A673 (cell line): ENCODE results near the gene ATG10. TPM values are rescaled to one million over a fixed set of nuclear protein-coding genes. Genes with fewer than 3 reads are reported as not detected.

Source experiments
- BruUV-seq: library from RNA; stranded (reverse); fragments of 400-500 nt; replicated peaks from 2 replicates; lab custom pipeline; 2021; lab: Mats Ljungman, UMichigan
- CTCF ChIA-PET: fragments of 300-600 bp; sonication (Branson Sonifier 250); formaldehyde crosslinking; loops from one replicate; lab custom pipeline; 2022; ENCODE audit warnings: antibody characterized with exemption; lab: Charles Lee
- POLR2A ChIA-PET: fragments of 300-600 bp; sonication (Branson Sonifier 250); formaldehyde crosslinking; loops from one replicate; lab custom pipeline; 2022; ENCODE audit warnings: antibody characterized with exemption; ENCODE audit not compliant: low non-redundant PET; lab: Charles Lee
- DNase-seq: peaks from one replicate; pipeline ENCODE4 v3.0.0-alpha.2; 2015; ENCODE audit warnings: low spot score
- H3K27ac ChIP-seq: fragments of 200-600 bp; sonication (generic); 2 replicates; pipeline ENCODE4 v1.5.1; 2016; ENCODE audit warnings: mixed run types, low read depth, mild to moderate bottlenecking, mixed read lengths, antibody characterized with exemption, low read length; ENCODE audit not compliant: poor library complexity, severe bottlenecking
- H3K27me3 ChIP-seq: fragments of 200-600 bp; sonication (generic); replicated peaks from 2 replicates; pipeline ENCODE4 v1.6.1; 2017; ENCODE audit warnings: mixed run types, low read depth, mild to moderate bottlenecking, mixed read lengths, antibody characterized with exemption, low read length; ENCODE audit not compliant: insufficient read depth, poor library complexity
- H3K36me3 ChIP-seq: fragments of 200-600 bp; sonication (generic); 2 replicates; pipeline ENCODE4 v1.6.1; 2016; ENCODE audit warnings: mixed run types, mild to moderate bottlenecking, mixed read lengths, antibody characterized with exemption, low read length; ENCODE audit not compliant: insufficient read depth, poor library complexity, severe bottlenecking
- H3K4me1 ChIP-seq: fragments of 200-600 bp; sonication (generic); 2 replicates; pipeline ENCODE4 v1.6.1; 2017; ENCODE audit warnings: mixed run types, mild to moderate bottlenecking, mixed read lengths, antibody characterized with exemption, low read length; ENCODE audit not compliant: insufficient read depth, poor library complexity, severe bottlenecking
- H3K4me3 ChIP-seq: fragments of 200-600 bp; sonication (generic); 2 replicates; pipeline ENCODE4 v1.5.1; 2016; ENCODE audit warnings: low read depth, mixed run types, mild to moderate bottlenecking, mixed read lengths, low read length; ENCODE audit not compliant: poor library complexity, severe bottlenecking
- H3K9me3 ChIP-seq: fragments of 200-600 bp; sonication (generic); 2 replicates; pipeline ENCODE4 v1.6.1; 2016; ENCODE audit warnings: mixed run types, low read depth, mild to moderate bottlenecking, mixed read lengths, antibody characterized with exemption, low read length; ENCODE audit not compliant: poor library complexity, severe bottlenecking
- EZH2 ChIP-seq: fragments of 200-600 bp; sonication (generic); IDR thresholded peaks from 2 replicates; pipeline ENCODE4 v1.6.1; 2017; ENCODE audit warnings: borderline replicate concordance, low read depth, mild to moderate bottlenecking, mixed read lengths, antibody characterized with exemption, low read length; ENCODE audit not compliant: poor library complexity, severe bottlenecking
- intact Hi-C: fragments of 100-400 bp; cut with micrococcal nuclease; formaldehyde crosslinking; loops from one replicate; pipeline ENCODE4 v1.10.0; 2022; ENCODE audit not compliant: unreplicated experiment
- total RNA-seq: library from RNA; stranded (reverse); gene quantifications from 2 replicates; pipeline ENCODE4 v1.2.3, GENCODE V29; 2021
- TF ChIP-seq, protein P1 (sequence below): fragments of 300-800, 200-600 bp; sonication (generic); conservative IDR thresholded peaks from 2 replicates; pipeline ENCODE4 v1.5.1; 2017; ENCODE audit warnings: low read depth, mild to moderate bottlenecking, antibody characterized with exemption, low read length, moderate library complexity, mixed read lengths

The ATG10 gene
- total RNA-seq, 1 experiment from 2014 or later: 17.1 TPM

DNA sequence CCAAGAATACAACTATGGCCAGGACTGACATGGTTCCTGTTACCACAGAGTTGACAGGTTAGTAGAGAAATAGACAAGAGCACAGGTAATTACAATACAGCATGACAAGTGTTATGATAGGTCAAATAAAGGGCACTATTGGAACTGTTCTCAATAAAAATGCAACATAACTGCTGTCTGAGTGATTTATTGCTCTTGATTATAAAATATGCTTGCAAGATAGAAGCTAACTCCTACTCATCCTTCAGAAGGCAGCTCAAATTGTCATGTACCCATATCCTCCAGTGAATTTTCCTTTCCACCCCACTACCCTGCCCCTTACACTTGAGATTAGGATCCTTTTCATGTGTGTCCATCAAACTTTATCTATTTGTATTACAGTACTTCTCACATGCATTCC, 35.1 kb upstream of the ATG10 start:
- Histone ChIP-seq H3K27me3 (no peaks in the 10 kb centered on the region), H3K36me3 (no peaks in the 10 kb centered on the region), H3K27ac (no peak overlapping the region), H3K4me3 (no peak overlapping the region), H3K9me3 (no peaks in the 10 kb centered on the region), H3K4me1 (no peaks in the 10 kb centered on the region)
- BruUV-seq: no TSS peak
- intact Hi-C loops: no loop called here
- DNase-seq: no peak
- CTCF ChIA-PET: no interaction called here
- POLR2A ChIA-PET: no interaction called here
- TF ChIP-seq, protein P1, sequence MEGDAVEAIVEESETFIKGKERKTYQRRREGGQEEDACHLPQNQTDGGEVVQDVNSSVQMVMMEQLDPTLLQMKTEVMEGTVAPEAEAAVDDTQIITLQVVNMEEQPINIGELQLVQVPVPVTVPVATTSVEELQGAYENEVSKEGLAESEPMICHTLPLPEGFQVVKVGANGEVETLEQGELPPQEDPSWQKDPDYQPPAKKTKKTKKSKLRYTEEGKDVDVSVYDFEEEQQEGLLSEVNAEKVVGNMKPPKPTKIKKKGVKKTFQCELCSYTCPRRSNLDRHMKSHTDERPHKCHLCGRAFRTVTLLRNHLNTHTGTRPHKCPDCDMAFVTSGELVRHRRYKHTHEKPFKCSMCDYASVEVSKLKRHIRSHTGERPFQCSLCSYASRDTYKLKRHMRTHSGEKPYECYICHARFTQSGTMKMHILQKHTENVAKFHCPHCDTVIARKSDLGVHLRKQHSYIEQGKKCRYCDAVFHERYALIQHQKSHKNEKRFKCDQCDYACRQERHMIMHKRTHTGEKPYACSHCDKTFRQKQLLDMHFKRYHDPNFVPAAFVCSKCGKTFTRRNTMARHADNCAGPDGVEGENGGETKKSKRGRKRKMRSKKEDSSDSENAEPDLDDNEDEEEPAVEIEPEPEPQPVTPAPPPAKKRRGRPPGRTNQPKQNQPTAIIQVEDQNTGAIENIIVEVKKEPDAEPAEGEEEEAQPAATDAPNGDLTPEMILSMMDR: no peak
- TF ChIP-seq EZH2: no peak

DNA sequence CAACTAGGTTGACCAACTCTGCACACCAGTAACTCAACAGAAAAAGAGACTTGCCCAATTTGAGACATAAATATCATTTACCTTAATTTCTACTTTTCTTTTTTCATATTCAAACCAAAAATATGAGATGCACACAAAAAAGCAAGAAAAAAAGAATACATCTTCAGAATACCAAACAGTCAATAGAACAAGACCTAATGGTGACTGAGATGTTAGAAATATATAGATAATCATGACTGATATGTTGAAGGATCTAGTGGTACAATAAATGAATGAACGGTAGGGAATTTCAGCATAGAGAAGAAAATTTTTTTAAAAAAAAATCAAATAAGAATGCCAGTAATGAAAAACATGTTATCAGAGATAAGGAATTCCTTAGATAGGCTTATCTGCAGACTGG, 29.1 kb upstream of the ATG10 start:
- TF ChIP-seq EZH2: no peak
- TF ChIP-seq, protein P1: no peak
- CTCF ChIA-PET: no interaction called here
- intact Hi-C loops: no loop called here
- Histone ChIP-seq H3K36me3 (no peaks in the 10 kb centered on the region), H3K9me3 (peaks cover 13% of the 10 kb centered on the region), H3K4me3 (no peak overlapping the region), H3K4me1 (no peaks in the 10 kb centered on the region), H3K27me3 (no peaks in the 10 kb centered on the region), H3K27ac (no peak overlapping the region)
- POLR2A ChIA-PET: no interaction called here
- DNase-seq: no peak
- BruUV-seq: no TSS peak

DNA sequence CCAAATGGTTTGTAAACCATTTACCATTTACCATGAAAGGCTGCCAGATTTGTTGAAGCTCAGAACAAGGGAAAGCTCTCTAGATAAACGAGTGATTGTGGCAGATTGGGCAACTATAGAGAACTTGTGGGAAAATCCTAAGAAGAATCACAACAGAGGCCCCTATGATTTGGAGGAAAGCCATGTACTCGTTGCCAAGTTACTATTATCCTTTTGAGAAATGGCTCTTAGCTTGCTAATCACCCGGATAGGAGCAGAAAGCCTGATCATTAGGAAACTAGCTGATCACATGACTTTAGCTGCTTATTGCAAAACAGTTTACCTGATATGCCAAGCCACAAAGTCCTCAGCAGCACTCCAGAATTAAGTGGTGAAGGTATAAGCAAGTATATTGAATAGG, 23.5 kb upstream of the ATG10 start:
- Histone ChIP-seq H3K36me3 (no peaks in the 10 kb centered on the region), H3K4me3 (no peak overlapping the region), H3K9me3 (no peaks in the 10 kb centered on the region), H3K27ac (no peak overlapping the region), H3K4me1 (no peaks in the 10 kb centered on the region), H3K27me3 (no peaks in the 10 kb centered on the region)
- DNase-seq: no peak
- TF ChIP-seq EZH2: no peak
- TF ChIP-seq, protein P1: no peak
- intact Hi-C loops: no loop called here
- ChIA-PET CTCF (no interaction called here), POLR2A (no interaction called here)
- no TSS peak for BruUV-seq
